Activated CD4-positive, alpha-beta T cell treated with anti-CD3 and anti-CD28 coated beads, Interleukin-2, amount 50 U/mL, for 16 hours (primary cell): Measurements from ENCODE around the gene HRH1.
"Not testable (repeated sequence)": the region's sequence is repeated elsewhere in the genome, so short reads cannot be mapped to it uniquely, and the experiment has no call there.

Source experiments
- DNase-seq: peaks from one replicate; pipeline ENCODE4 v3.0.0-alpha.2; 2020

The HRH1 gene

GRCh38 chr3:11245827-11246662 is 91.8 kb downstream of the HRH1 start:
- DNase-seq: no peak

- no peak for DNase-seq
Measured at GRCh38 chr3:11246663-11246970, 92.3 kb downstream of the HRH1 start.

- DNase-seq: no peak
Measured at GRCh38 chr3:11247362-11247761, 93.1 kb downstream of the HRH1 start.

GRCh38 chr3:11248596-11248995 is 94.3 kb downstream of the HRH1 start:
- DNase-seq: no peak

- DNase-seq: peak; percentile 57
Measured at GRCh38 chr3:11250902-11251806, 96.9 kb downstream of the HRH1 start.

- DNase-seq: no peak
Measured at GRCh38 chr3:11251807-11252176, 97.5 kb downstream of the HRH1 start.

- no peak for DNase-seq
Measured at GRCh38 chr3:11254876-11255275, 100.6 kb downstream of the HRH1 start.

GRCh38 chr3:11255537-11255936 is 101.2 kb downstream of the HRH1 start:
- DNase-seq: not testable (repeated sequence)

GRCh38 chr3:11258958-11259357 is 104.7 kb downstream of the HRH1 start:
- DNase-seq: no peak

GRCh38 chr3:11260460-11260859 is 106.2 kb downstream of the HRH1 start:
- no peak for DNase-seq

GRCh38 chr3:11269007-11269406 is 114.7 kb downstream of the HRH1 start:
- DNase-seq: no peak

GRCh38 chr3:11271986-11272904 is 118.0 kb downstream of the HRH1 start, which contains the start of gene ATG7:
Gene ATG7, plus strand, starts transcription at chr3:11272397. Its CDS starts 26,299 bp downstream, at chr3:11298696.
- peak; percentile 97 for DNase-seq

GRCh38 chr3:11272906-11273574 is 118.7 kb downstream of the HRH1 start:
- peak; percentile 21 for DNase-seq

GRCh38 chr3:11273891-11274291 is 119.6 kb downstream of the HRH1 start:
- DNase-seq: no peak

- no peak for DNase-seq
Measured at GRCh38 chr3:11274566-11275142, 120.4 kb downstream of the HRH1 start.

- DNase-seq: no peak
Measured at GRCh38 chr3:11275926-11276325, 121.6 kb downstream of the HRH1 start.

GRCh38 chr3:11276901-11277300 is 122.6 kb downstream of the HRH1 start:
- DNase-seq: no peak

GRCh38 chr3:11282250-11283138 is 128.2 kb downstream of the HRH1 start:
- DNase-seq: peak; percentile 28

- no peak for DNase-seq
Measured at GRCh38 chr3:11283139-11283475, 128.8 kb downstream of the HRH1 start.

GRCh38 chr3:11284011-11284410 is 129.7 kb downstream of the HRH1 start:
- DNase-seq: no peak

- no peak for DNase-seq
Measured at GRCh38 chr3:11285471-11285870, 131.2 kb downstream of the HRH1 start.
